ENCODE results near the gene BCAS1.

DNA sequence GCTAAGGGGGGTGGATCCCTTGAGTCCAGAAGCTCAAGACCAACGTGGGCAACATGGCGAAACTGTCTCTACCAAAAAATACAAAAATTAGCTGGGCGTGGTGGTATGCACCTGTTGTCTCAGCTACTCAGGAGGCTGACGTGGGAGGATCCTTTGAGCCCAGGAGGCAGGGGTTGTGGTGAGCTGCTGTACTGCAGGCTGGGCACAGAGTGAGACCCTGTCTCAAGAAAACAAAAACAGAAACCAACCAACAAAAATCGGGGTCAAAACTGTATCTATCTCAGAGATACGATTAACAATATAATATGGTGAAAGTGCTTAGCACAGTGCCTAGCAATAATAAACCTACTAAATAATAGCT lies 20.7 kb upstream of the BCAS1 start:
- TF ChIP-seq EZH2 (IDR thresholded peaks at IDR 0.05; ENCODE audit: borderline replicate concordance, low read depth, low read length, severe bottlenecking) = no peak
- TF ChIP-seq, protein P1, sequence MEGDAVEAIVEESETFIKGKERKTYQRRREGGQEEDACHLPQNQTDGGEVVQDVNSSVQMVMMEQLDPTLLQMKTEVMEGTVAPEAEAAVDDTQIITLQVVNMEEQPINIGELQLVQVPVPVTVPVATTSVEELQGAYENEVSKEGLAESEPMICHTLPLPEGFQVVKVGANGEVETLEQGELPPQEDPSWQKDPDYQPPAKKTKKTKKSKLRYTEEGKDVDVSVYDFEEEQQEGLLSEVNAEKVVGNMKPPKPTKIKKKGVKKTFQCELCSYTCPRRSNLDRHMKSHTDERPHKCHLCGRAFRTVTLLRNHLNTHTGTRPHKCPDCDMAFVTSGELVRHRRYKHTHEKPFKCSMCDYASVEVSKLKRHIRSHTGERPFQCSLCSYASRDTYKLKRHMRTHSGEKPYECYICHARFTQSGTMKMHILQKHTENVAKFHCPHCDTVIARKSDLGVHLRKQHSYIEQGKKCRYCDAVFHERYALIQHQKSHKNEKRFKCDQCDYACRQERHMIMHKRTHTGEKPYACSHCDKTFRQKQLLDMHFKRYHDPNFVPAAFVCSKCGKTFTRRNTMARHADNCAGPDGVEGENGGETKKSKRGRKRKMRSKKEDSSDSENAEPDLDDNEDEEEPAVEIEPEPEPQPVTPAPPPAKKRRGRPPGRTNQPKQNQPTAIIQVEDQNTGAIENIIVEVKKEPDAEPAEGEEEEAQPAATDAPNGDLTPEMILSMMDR (IDR thresholded peaks at IDR 0.05; ENCODE audit: borderline replicate concordance, extremely low read depth, low read length, poor library complexity, severe bottlenecking) = no peak

All from DND-41 (cell line).